ENCODE data around the gene MRTFA. TPM values are rescaled to one million over a fixed set of nuclear protein-coding genes. Genes with fewer than 3 reads are reported as not detected.

Gene MRTFA
- total RNA-seq, 1 donor = 44.9 TPM

DNA sequence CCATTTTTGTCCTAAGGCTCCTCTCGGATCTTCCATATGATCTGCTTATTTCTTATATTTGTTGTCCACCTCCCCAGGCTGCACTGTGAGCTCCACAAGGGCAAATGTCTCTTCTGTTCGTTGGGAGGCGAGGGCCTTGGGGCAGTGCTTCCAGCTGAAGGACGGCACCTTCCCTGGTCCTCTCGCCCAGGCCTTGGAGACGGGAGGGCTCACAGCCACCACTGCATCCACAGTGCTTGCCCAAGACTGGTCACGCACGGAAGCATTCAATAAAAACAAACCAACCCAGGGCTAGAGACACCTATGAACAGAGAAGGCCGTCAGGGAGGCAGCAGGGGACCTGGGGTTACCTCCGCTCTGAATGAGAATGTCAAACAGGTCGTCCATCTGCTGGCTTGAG, 219.9 kb downstream of the MRTFA start:
- H3K4me3 ChIP-seq (ENCODE audit: low read depth, low read length) = no peak overlapping the region
- no peak for DNase-seq (ENCODE audit: low read depth)
- TF ChIP-seq, protein P1, sequence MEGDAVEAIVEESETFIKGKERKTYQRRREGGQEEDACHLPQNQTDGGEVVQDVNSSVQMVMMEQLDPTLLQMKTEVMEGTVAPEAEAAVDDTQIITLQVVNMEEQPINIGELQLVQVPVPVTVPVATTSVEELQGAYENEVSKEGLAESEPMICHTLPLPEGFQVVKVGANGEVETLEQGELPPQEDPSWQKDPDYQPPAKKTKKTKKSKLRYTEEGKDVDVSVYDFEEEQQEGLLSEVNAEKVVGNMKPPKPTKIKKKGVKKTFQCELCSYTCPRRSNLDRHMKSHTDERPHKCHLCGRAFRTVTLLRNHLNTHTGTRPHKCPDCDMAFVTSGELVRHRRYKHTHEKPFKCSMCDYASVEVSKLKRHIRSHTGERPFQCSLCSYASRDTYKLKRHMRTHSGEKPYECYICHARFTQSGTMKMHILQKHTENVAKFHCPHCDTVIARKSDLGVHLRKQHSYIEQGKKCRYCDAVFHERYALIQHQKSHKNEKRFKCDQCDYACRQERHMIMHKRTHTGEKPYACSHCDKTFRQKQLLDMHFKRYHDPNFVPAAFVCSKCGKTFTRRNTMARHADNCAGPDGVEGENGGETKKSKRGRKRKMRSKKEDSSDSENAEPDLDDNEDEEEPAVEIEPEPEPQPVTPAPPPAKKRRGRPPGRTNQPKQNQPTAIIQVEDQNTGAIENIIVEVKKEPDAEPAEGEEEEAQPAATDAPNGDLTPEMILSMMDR (IDR thresholded peaks at IDR 0.05; ENCODE audit: insufficient read depth, low read depth, low read length) = no peak

DNA sequence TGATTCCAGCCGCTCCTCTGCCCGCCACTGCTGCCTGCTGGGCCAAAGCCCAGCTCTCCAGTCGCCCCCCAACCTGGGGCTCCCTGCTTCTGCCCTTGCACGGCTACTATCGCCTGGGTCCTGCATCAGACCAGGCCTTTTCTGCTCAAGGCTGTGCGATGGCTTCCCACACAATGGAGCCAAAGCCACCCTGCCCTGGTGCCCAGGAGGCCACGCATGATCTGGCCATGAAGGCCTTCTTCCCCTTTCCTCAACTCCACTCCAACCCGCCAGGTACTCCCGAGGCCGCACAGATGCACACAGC, 220.3 kb downstream of the MRTFA start:
- no peak overlapping the region for H3K4me3 ChIP-seq (ENCODE audit: low read depth, low read length)
- no peak for DNase-seq (ENCODE audit: low read depth)

DNA sequence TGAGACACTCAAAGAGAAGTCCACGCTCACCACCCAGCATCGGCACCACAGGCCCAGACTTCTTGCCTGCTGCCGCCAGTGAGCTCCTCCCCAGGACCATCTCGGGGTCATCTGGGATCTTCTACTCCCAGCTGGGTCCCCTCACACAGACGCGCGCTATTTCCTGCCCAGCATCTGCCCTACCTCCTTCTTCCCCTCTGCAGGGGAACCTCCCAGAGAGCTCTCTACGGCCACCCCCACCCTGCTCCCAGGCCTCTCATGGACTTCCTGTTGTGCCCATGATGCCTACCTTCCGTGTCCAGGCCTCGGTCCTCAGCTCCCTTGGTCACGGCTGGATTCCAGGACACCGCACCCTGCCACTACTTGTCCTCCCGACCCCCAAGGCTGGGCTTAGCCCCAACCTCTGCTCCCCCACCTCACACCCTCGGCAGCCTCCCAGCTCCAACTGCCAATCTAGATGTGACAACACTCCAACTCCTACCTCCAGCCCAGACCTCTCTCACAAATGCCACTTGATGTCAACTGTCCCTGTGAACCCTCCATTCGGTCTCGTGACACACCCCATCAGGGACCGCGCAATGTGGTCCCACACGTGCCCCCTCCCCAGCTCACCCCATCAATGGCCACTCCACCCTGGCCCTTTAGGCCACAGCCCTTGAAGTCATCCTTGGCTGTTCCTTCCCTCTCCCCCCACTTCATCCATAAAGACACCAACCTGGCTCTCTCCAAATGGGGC, 220.8 kb downstream of the MRTFA start:
- DNase-seq (ENCODE audit: low read depth) = peak; percentile 57
- no peak overlapping the region for H3K4me3 ChIP-seq (ENCODE audit: low read depth, low read length)
- TF ChIP-seq, protein P1 (IDR thresholded peaks at IDR 0.05; ENCODE audit: insufficient read depth, low read depth, low read length) = no peak

More for the DNA sequence above, 220.3 kb downstream of the MRTFA start:
- TF ChIP-seq, protein P1 (IDR thresholded peaks at IDR 0.05; ENCODE audit: insufficient read depth, low read depth, low read length) = no peak

DNA sequence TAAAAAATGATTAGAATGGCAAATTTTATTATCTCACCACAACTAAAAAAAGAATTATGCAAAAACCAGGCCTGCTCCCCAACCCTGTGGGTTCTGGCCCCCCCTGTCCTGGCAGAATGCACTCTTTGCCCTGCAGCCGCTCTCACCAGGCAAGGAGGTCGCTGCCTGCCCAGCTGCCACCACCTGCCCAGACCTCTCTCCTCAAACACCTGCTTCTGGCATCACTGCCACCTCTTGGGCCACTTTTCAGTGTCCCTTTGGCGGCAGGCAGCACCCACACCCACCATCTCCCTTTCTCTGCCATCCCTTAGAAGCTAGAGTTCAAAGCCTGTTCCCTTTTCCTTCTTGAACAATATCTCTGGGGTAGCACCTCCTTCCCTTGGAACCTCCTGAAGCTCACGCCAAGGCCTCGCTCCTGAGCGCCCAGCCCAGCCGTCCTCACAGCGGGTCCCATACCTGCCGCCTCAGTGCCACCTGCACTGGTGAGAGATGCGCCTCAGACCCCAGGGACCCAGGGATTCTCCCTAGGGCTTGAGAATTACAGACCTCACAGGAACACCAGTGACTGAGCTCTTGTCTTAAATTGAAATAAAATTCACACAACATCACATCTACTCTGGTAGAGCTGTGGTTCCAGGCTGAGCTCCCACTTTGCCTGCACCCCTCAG, 221.5 kb downstream of the MRTFA start:
- TF ChIP-seq, protein P1 (IDR thresholded peaks at IDR 0.05; ENCODE audit: insufficient read depth, low read depth, low read length) = no peak
- no peak for DNase-seq (ENCODE audit: low read depth)

DNA sequence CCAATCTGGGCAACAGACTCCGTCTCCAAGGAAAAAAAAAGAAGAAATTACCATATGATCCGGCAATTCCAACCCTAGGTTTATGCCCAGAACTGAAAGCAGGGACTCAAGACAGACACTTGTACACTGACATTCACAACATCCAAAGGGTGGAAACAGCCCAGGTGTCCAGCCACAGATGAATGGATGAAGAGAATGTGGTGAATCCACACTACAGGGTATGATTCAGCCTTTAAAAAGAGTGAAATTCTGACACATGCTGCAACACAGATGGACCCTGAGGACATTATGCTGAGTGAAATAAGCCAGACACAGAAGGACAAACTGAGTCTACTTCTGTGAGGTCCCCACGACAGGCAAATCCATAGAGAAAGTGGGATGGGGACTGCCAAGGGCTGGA, 222.2 kb downstream of the MRTFA start:
- peak; percentile 43 for DNase-seq (ENCODE audit: low read depth)
- TF ChIP-seq, protein P1 (IDR thresholded peaks at IDR 0.05; ENCODE audit: insufficient read depth, low read depth, low read length) = no peak
- no peak overlapping the region for H3K4me3 ChIP-seq (ENCODE audit: low read depth, low read length)

More for the DNA sequence above, 221.5 kb downstream of the MRTFA start:
- H3K4me3 ChIP-seq (ENCODE audit: low read depth, low read length) = no peak overlapping the region

DNA sequence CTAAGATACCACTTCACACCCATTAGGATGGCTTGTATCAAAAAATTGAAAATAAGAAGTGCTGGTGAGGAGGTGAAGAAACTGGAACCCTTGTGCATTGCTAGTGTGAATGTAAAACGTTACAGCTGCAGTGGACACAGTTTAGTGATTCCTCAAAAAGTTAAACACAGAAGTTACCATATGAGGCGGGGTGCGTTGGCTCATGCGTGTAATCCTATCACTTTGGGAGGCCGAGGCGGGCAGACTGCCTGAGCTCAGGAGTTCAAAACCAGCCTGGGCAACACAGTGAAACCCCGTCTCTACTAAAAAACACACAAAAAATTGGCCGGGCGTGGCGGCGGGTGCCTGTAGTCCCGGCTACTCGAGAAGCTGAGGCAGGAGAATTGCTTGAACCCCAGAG, 222.6 kb downstream of the MRTFA start:
- TF ChIP-seq, protein P1 (IDR thresholded peaks at IDR 0.05; ENCODE audit: insufficient read depth, low read depth, low read length) = no peak
- DNase-seq (ENCODE audit: low read depth) = no peak
- H3K4me3 ChIP-seq (ENCODE audit: low read depth, low read length) = no peak overlapping the region

All from fibroblast of villous mesenchyme (primary cell).